Hepatocyte (in vitro differentiated cells): ENCODE data around the gene BBLN. TPM values are rescaled to one million over a fixed set of nuclear protein-coding genes. Genes with fewer than 3 reads are reported as not detected.

Experiments
- DNase-seq: peaks from one replicate; pipeline ENCODE4 v3.0.0-alpha.2; 2016; ENCODE audit warnings: low spot score
- H2AFZ ChIP-seq: fragments of 200-600 bp; sonication (generic); 2 replicates; pipeline ENCODE4 v1.6.0; 2016; ENCODE audit warnings: antibody characterized with exemption, mild to moderate bottlenecking
- H3K27ac ChIP-seq: fragments of 200-600 bp; sonication (generic); 2 replicates; pipeline ENCODE4 v1.5.1; 2016; ENCODE audit warnings: mild to moderate bottlenecking
- H3K27me3 ChIP-seq: fragments of 200-600 bp; sonication (generic); 2 replicates; pipeline ENCODE4 v1.6.1; 2016
- H3K36me3 ChIP-seq: fragments of 200-600 bp; sonication (generic); replicated peaks from 2 replicates; pipeline ENCODE4 v1.5.1; 2016; ENCODE audit warnings: low read depth; ENCODE audit not compliant: insufficient read depth
- H3K4me1 ChIP-seq: fragments of 200-600 bp; sonication (generic); 2 replicates; pipeline ENCODE4 v1.5.1; 2016; ENCODE audit warnings: mild to moderate bottlenecking, moderate library complexity; ENCODE audit not compliant: insufficient read depth
- H3K4me2 ChIP-seq: fragments of 200-600 bp; sonication (generic); 2 replicates; pipeline ENCODE4 v1.6.0; 2016
- H3K4me3 ChIP-seq: fragments of 200-600 bp; sonication (generic); 2 replicates; pipeline ENCODE4 v1.5.1; 2016; ENCODE audit warnings: mild to moderate bottlenecking
- H3K79me2 ChIP-seq: fragments of 200-600 bp; sonication (generic); 2 replicates; pipeline ENCODE4 v1.6.0; 2017; ENCODE audit warnings: mild to moderate bottlenecking
- H3K9me2 ChIP-seq: fragments of 200-600 bp; sonication (generic); replicated peaks from 2 replicates; pipeline ENCODE4 v1.6.0; 2017; ENCODE audit warnings: mild to moderate bottlenecking; ENCODE audit not compliant: insufficient read depth
- H3K9me3 ChIP-seq: fragments of 200-600 bp; sonication (generic); 2 replicates; pipeline ENCODE4 v1.5.1; 2016; ENCODE audit warnings: low read depth, mild to moderate bottlenecking
- H4K20me1 ChIP-seq: fragments of 200-600 bp; sonication (generic); 2 replicates; pipeline ENCODE4 v1.6.0; 2016; ENCODE audit warnings: mild to moderate bottlenecking; ENCODE audit not compliant: insufficient read depth, poor library complexity, severe bottlenecking
- EZH2 ChIP-seq: fragments of 200-600 bp; sonication (generic); IDR thresholded peaks from 2 replicates; pipeline ENCODE4 v1.6.1; 2016; ENCODE audit warnings: antibody characterized with exemption, mild to moderate bottlenecking, borderline replicate concordance
- EZH2phosphoT487 ChIP-seq: fragments of 200-600 bp; sonication (generic); IDR thresholded peaks from one replicate; pipeline ENCODE4 v1.6.1; 2018; ENCODE audit warnings: antibody characterized with exemption, mild to moderate bottlenecking, low read depth, moderate library complexity; ENCODE audit not compliant: unreplicated experiment, severe bottlenecking
- WGBS: methylation state at CpG from one replicate; pipeline ENCODE4 v1.1.6; 2016; ENCODE audit warnings: low lambda C conversion rate; ENCODE audit errors: missing lambda C conversion rate; 5-methylcytosine and 5-hydroxymethylcytosine counted together
- polyA plus RNA-seq: library from polyadenylated mRNA; unstranded; fragments of >200 nt; fragmentation: Nextera tagmentation; extraction: Ambion mirVana; gene quantifications from 2 replicates; pipeline ENCODE4 v1.2.1, GENCODE V29; 2016
- total RNA-seq: library from RNA; depleted of rRNA; stranded (reverse); fragments of >200 nt; gene quantifications from 2 replicates; pipeline ENCODE4 v1.2.3, GENCODE V29; 2014
- TF ChIP-seq, protein P1 (sequence below): fragments of 200-600 bp; sonication (generic); IDR thresholded peaks from 2 replicates; pipeline ENCODE4 v1.5.1; 2016; ENCODE audit warnings: antibody characterized with exemption, mild to moderate bottlenecking; ENCODE audit not compliant: poor library complexity

BBLN gene
- total and polyA plus RNA-seq, 2 experiments from 2014 or later: 92.6 to 102 TPM

DNA sequence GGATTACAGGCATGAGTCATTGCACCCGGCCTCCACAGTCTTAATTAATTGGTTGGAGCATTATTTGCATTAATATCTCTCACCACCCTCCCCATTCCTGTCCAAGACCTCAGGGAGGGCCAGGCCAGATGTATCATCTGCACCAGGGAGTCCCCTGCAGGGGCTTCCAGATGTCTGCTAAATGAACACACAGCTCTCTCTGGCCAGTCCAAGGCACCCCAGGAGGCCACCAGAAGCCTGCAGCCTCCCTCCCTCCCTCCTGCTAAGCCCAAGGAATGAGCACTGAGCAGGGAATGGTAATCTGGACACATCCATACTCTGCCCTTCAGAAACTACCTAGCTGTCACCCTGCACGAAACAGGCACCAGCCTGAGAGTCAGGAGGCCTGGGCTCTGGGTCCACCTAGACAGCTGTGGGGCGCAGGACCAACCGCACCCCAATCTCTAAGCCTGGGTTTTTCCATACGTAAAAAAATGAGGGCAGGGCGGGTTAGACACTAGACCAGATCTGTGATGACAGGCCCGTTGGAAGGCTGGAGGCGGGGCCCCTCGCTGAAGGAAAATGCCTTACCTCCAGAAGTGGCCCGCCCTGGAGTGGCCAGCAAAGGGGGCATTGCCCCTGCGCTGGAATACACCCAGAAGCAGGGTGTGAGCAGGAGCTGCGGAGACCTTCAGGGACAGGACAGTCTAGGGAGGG, 23.0 kb downstream of the BBLN start:
- TF ChIP-seq EZH2 (no peak), EZH2phosphoT487 (no peak)
- TF ChIP-seq, protein P1, sequence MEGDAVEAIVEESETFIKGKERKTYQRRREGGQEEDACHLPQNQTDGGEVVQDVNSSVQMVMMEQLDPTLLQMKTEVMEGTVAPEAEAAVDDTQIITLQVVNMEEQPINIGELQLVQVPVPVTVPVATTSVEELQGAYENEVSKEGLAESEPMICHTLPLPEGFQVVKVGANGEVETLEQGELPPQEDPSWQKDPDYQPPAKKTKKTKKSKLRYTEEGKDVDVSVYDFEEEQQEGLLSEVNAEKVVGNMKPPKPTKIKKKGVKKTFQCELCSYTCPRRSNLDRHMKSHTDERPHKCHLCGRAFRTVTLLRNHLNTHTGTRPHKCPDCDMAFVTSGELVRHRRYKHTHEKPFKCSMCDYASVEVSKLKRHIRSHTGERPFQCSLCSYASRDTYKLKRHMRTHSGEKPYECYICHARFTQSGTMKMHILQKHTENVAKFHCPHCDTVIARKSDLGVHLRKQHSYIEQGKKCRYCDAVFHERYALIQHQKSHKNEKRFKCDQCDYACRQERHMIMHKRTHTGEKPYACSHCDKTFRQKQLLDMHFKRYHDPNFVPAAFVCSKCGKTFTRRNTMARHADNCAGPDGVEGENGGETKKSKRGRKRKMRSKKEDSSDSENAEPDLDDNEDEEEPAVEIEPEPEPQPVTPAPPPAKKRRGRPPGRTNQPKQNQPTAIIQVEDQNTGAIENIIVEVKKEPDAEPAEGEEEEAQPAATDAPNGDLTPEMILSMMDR: no peak
- Histone ChIP-seq H2AFZ (no peak overlapping the region), H3K4me2 (no peak overlapping the region), H4K20me1 (no peaks in the 10 kb centered on the region), H3K4me3 (no peak overlapping the region), H3K79me2 (peaks cover 8% of the 10 kb centered on the region), H3K36me3 (no peaks in the 10 kb centered on the region), H3K9me2 (no peaks in the 10 kb centered on the region), H3K27ac (no peak overlapping the region), H3K27me3 (no peaks in the 10 kb centered on the region), H3K4me1 (no peaks in the 10 kb centered on the region), H3K9me3 (no peaks in the 10 kb centered on the region)
- DNase-seq: no peak
- 92% methylated on average over 12 of the region's 12 CpGs for WGBS

DNA sequence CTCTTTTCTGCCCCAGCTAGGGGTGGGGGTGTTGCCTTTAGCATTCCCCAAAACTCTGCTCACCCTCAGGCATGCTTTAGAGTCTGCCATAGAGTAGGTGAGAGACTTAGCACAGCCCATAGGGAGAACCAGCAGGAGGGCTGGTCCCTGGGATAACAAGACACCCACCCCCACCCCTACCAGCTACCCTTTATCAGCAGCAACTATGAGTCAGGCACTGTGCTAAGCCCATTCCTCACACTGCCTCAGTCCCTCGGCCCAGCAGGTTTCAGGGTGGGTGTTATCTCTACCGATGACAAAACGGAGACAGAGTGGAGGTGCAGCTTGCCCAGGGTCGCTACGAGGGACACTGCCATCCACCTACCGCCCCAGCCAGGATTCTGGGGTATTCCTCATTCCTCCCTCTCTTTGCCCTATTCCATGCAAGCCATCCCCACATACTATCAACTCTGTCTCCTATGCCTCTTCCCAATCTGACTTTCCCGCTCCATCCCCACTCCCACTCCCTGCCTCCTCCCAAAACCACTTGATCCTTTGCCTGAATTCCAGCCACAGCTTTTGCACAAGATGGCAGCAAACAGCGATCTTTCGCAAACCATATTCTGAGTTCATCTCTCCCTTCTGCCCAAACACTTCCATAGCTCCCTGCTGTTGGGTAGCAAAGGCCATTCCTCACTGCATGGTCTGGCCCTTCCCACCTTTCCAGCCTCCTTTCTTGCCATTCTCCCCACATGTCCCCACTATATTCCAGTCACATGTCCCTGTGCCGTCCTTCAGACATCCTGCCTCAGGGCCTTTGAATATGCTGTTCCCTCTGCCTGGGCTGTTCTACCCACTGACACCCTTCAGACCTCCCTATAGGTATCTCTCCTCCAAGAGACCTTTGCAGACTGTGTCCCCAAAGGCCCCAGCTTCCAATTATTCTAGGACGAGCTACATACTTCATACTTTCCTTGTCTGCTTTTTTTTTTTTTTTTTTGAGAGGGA, 26.2 kb downstream of the BBLN start:
- H3K36me3 ChIP-seq: no peaks in the 10 kb centered on the region
- no peak for TF ChIP-seq EZH2
- TF ChIP-seq, protein P1: no peak
- TF ChIP-seq EZH2phosphoT487: no peak
- peaks cover 31% of the 10 kb centered on the region for H3K79me2 ChIP-seq
- no peaks in the 10 kb centered on the region for H4K20me1 ChIP-seq
- DNase-seq: no peak
- H3K27me3 ChIP-seq: no peaks in the 10 kb centered on the region
- no peak overlapping the region for H3K4me2 ChIP-seq
- 88% methylated on average over 11 of the region's 11 CpGs for WGBS
- H3K9me3 ChIP-seq: no peaks in the 10 kb centered on the region
- H3K27ac ChIP-seq: no peak overlapping the region
- H3K4me3 ChIP-seq: no peak overlapping the region
- H2AFZ ChIP-seq: no peak overlapping the region
- no peaks in the 10 kb centered on the region for H3K9me2 ChIP-seq
- peaks cover 5% of the 10 kb centered on the region for H3K4me1 ChIP-seq

- no peak overlapping the region for H3K4me2 ChIP-seq
- no peak overlapping the region for H3K4me3 ChIP-seq
- no peaks in the 10 kb centered on the region for H3K9me2 ChIP-seq
- H3K9me3 ChIP-seq: no peaks in the 10 kb centered on the region
- H3K4me1 ChIP-seq: peaks cover 8% of the 10 kb centered on the region
- no peaks in the 10 kb centered on the region for H3K27me3 ChIP-seq
- peaks cover 37% of the 10 kb centered on the region for H3K79me2 ChIP-seq
- no peak overlapping the region for H3K27ac ChIP-seq
- no peaks in the 10 kb centered on the region for H4K20me1 ChIP-seq
- H3K36me3 ChIP-seq: no peaks in the 10 kb centered on the region
- 100% methylated on average over 2 of the region's 2 CpGs for whole genome bisulfite sequencing
- TF ChIP-seq EZH2 (no peak), EZH2phosphoT487 (no peak)
- TF ChIP-seq, protein P1: no peak
- H2AFZ ChIP-seq: no peak overlapping the region
- DNase-seq: no peak
Measured at GRCh38 chr9:128187361-128187760, 27.3 kb downstream of the BBLN start.
